ENCODE measurements around the gene GNPTAB.
A peak's percentile ranks its signal among the peaks of the same experiment; 100 is the strongest.

GNPTAB gene

GRCh38 chr12:101727098-101727497 lies 103.7 kb downstream of the GNPTAB start:
- no peak for DNase-seq

- no peak for DNase-seq
Observed at GRCh38 chr12:101722392-101722791, 108.4 kb downstream of the GNPTAB start.

- no peak for DNase-seq
Observed at GRCh38 chr12:101720118-101720517, 110.6 kb downstream of the GNPTAB start.

GRCh38 chr12:101719566-101719965 lies 111.2 kb downstream of the GNPTAB start:
- no peak for DNase-seq

GRCh38 chr12:101714877-101715444 lies 115.8 kb downstream of the GNPTAB start:
- DNase-seq: no peak

- DNase-seq: no peak
Observed at GRCh38 chr12:101713930-101714329, 116.8 kb downstream of the GNPTAB start.

GRCh38 chr12:101713059-101713682 lies 117.6 kb downstream of the GNPTAB start:
- no peak for DNase-seq

GRCh38 chr12:101710288-101710687 lies 120.5 kb downstream of the GNPTAB start:
- no peak for DNase-seq

GRCh38 chr12:101707131-101707782 lies 123.5 kb downstream of the GNPTAB start:
- DNase-seq: no peak

- DNase-seq: no peak
Observed at GRCh38 chr12:101706403-101706802, 124.4 kb downstream of the GNPTAB start.

GRCh38 chr12:101703487-101703886 lies 127.3 kb downstream of the GNPTAB start:
- DNase-seq: no peak

GRCh38 chr12:101700299-101700820 lies 130.4 kb downstream of the GNPTAB start:
- DNase-seq: no peak

GRCh38 chr12:101698800-101699347 lies 131.9 kb downstream of the GNPTAB start:
- no peak for DNase-seq

GRCh38 chr12:101697930-101698799 lies 132.6 kb downstream of the GNPTAB start:
- DNase-seq: no peak

- DNase-seq: peak; percentile 71
Observed at GRCh38 chr12:101697197-101697929, 133.4 kb downstream of the GNPTAB start, which contains the start of gene CHPT1. Gene CHPT1 (plus strand): TSS chr12:101697640. CDS start chr12:101697862, 222 bp downstream.

- DNase-seq: peak; percentile 8
Observed at GRCh38 chr12:101696251-101697196, 134.2 kb downstream of the GNPTAB start.

- DNase-seq: no peak
Observed at GRCh38 chr12:101695706-101696105, 135.1 kb downstream of the GNPTAB start.

Data from NCI-H510A (cell line).